ENCODE results near the gene FBLN2.

DNA sequence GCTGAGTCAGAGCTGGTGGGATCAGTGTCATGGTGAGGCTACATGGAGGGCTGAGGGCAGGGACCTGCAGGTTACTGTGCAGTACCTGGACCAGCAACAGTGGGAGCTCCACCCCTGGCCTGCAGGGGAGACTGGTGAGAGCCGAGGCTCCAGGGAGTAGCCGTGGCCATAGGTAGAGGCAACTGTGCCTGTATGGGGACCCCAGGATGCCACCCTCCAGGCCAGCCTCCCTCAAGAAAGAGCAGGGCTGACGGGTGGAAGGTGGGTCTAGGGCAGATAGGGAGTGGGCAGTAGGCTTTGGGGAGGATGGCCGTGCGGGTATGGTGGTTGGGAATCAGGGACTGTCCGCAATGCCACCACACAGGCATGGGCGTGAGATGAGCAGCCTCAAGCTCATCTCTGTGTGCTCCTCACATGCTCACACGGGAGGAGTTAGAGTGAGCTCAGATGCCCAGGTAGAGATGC lies 35.5 kb downstream of the FBLN2 start:
- TF ChIP-seq POLR2A (IDR thresholded peaks at IDR 0.05), result no peak
- TF ChIP-seq, protein P1, sequence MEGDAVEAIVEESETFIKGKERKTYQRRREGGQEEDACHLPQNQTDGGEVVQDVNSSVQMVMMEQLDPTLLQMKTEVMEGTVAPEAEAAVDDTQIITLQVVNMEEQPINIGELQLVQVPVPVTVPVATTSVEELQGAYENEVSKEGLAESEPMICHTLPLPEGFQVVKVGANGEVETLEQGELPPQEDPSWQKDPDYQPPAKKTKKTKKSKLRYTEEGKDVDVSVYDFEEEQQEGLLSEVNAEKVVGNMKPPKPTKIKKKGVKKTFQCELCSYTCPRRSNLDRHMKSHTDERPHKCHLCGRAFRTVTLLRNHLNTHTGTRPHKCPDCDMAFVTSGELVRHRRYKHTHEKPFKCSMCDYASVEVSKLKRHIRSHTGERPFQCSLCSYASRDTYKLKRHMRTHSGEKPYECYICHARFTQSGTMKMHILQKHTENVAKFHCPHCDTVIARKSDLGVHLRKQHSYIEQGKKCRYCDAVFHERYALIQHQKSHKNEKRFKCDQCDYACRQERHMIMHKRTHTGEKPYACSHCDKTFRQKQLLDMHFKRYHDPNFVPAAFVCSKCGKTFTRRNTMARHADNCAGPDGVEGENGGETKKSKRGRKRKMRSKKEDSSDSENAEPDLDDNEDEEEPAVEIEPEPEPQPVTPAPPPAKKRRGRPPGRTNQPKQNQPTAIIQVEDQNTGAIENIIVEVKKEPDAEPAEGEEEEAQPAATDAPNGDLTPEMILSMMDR (IDR thresholded peaks at IDR 0.05), result no peak
